NCI-H2107 treated with DMSO at 0.1 percent for 48 hours (cell line): ENCODE measurements around the gene ASAP2.
A peak's percentile ranks its signal among the peaks of the same experiment; 100 is the strongest.
"Not testable (repeated sequence)": the region's sequence is repeated elsewhere in the genome, so short reads cannot be mapped to it uniquely, and the experiment has no call there.

Experiments used
- DNase-seq: peaks from one replicate; lab custom pipeline; 2025; ENCODE audit not compliant: unreplicated experiment; lab: John Stamatoyannopoulos, UW

Gene ASAP2

DNA sequence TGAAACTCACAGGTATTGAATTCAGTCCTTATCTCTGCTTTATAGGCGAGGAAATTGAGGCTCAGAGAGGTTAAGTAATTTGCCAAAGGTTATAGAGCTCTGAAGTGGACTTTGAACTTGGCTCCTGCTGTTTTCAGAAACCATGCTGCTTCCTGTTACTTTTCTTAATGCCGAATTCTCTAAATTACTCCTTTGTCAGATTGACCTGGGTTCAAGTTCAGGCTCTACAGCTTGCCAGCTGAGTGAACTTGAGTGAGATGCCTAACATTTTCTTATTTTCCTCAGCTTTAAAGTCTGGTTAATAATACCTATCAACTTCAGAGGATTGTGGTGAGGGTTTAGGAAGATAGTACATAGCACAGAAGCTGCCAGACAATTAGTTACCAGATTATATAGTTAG is 3.4 kb downstream of the ASAP2 start:
- no peak for DNase-seq

DNA sequence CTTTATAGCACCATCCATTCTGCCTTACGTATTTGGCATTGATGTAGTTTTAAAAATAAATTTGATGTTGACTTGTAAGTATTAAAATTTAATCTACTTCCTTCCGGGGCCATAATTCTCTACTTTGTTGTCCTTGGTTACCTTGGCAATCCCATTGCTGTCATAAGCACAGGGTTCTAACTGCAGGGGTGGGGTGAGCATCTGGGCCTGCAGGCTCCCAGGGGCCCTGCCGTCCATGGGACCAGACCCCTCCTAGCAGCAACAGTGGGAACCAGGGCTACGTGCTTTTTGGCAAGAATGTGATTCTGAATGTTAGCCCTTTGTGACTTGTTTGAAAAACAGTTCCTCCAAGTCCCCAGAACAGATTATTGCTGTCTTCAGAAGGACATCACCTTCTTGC is 4.9 kb downstream of the ASAP2 start:
- no peak for DNase-seq

DNA sequence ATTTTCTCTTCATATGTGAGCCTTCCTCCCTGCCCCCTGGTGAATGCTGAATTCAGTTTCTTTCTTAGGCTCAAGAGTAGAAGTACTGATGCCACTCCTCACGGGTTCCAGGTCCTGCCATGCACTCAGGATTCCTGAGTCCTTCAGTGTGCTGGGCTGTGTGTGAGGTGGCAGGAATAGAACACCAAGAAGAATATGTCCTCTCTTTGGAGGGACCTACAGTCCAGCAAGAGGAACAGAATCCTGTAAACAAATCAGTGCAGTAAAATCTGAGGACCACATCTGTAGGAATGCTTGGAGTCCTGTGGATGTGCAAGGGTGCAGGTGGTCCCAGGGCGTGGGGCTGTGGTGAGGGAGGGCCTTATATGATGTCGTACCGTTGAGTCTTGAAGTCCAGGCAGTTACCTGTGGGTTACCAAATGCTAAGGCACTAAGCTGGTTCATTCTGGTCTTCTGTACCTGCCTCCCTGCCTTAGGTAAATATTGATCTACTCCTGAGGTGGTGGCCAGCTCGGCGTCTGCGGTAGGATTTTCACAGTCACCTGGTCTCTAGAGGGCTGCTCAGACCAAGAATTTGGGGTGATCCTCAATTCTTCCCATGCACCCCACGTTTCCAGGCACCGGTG is 5.5 kb downstream of the ASAP2 start:
- DNase-seq, result no peak

DNA sequence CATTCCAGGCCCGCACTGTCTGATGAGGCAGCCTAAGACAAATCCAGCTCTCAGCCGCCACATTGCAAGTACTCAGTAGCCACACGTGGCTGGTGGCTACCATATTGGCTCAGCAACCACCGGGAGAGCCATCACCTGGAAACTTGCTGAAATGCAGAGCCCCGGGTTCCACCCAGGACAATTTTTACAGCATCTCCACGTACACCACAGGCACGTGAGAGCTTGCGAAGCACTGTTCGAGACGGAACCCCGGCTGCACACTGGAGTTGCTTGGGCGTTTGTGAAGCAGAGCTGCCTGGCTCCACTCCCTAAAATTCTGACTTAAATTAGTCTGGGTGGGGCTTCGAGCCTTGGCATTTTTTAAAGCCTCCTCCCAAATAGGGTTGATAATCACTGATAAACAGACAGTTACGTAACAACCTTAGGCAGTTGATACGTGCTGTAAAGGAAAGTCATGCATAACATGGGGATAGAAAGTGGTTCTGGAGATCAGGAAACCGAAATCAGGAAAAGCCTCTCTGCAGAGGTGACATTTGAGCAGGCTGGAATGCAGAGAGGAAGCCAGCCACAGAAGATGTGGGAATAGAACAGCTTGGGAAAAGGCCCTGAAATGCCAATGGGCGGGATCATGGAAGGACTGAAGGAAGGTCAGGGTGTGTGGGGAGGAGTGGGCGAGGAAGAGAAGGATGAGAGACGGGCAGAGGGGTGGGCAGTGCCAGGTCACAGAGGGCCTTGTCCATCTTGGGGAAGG is 6.2 kb downstream of the ASAP2 start:
- no peak for DNase-seq

DNA sequence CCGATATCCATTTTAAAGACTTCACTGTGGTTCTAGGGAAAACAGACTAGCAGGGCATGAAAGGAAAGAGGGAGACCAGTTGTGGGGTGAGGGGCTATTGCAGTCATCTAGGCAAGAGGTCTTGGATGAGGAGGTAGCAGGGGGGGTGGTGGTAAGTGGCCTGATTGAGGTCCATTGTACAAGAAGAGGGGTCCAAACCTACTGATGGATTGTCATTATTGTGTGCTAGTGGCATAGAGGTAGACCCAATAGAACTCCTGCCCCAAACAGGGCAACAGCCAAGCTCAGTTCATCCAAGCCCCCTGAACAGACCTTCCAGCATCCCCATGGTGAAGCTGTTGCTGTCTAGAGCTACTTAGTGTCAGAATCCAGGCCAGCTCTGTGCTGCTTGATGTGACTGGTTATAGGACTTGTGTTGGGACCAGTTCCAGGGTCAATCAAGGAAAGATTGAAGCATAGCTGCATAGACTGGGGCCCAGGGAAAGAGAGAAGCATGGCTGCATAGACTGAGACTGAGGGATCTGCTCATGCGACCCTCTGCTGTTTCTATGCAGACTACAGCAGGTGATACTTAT is 7.0 kb downstream of the ASAP2 start:
- no peak for DNase-seq

DNA sequence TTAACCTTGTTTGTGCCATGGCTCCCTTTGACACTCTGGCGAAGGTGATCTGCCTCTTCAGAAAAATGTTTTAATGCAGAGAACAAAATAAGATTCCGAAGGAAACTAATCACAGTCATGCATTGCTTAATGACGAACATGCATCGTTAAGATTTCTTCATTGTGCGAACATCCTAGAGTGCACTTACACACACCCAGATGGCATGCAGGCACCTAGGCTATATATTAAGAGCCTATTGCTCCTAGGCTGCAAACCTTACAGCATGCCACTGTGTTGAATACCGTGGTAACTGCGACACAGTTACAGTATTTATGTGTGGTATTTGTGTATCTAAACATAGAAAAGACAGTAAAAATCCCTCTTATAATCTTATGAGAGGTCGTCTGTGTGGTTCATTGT is 8.3 kb downstream of the ASAP2 start:
- no peak for DNase-seq

DNA sequence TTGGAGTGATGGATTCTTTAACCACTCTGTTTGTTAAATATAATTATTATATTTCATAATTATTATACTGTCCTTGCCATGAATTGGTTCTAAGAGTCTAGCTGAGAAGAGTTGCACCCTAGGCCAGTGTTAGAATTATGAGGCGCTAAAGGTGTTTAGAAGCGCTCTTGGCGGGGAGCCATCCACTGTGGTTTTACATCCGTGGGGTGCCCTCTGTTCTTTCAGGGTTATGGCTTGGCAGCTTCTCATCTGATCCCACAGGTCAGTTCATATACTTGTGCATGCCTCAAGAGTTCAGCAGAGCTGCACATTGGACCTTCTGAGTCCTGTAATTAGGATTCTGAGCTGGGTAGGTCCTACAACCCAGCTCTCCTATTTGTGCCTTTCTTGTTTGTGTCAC is 9.1 kb downstream of the ASAP2 start:
- peak; percentile 77 for DNase-seq

DNA sequence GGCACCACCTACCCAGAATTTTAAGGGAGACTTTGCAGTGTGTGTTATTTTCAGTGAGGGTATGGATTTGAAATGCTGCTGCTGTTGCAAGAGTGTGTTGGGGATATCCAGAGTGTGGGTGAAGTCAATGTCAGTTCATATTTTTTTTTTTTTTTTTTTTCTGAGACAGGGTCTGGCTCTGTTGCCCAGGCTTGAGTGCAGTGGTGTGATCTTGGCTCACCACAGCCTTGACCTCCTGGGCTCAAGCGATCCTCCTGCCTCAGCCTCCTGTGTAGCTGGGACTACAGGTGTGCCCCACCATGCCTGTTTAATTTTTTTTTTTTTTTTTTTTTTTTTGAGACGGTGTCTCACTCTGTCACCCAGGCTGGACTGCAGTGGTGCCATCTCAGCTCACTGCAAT is 9.5 kb downstream of the ASAP2 start:
- DNase-seq, result not testable (repeated sequence)

DNA sequence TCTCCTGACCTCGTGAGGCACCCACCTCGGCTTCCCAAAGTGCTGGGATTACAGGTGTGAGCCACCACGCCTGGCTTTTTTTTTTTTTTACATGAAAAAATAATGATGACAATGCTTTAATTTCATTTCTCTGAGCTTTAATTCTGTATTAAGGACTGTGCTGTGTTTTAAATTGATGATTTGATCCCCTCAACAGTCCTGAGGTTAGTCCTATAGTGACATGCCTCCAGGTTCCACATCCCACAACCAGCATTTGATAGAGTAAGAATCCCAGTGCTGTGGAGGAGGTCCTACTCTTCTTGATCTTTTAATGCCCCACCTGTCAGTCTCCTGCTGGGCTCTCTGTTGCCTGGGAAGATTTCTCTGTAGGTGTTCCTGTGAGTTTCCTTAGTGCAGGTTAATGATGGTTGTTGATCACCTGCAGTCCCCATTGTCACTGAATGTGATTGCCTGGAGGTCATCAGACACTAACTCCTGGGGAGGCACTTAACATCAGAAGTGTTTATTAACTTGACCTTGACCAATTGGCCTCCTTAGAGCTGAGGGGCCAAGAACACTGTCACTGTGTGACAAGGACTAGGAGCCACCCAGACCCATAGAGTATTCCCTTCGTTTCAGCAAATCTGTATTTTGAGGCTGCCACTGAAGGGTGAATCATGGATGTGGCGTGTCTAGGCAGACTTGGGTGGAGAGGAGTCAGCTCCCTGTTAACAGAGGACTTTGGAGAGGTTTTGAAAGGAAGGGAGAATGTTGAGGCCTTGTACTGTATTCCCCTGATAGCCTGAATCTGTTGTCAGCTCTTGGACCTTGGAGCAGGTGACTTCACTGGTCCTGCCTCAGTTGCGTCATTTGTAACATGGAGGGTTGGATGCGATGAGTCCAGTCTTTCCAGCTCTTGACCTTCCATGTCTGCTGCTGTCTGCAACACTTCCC is 11.5 kb downstream of the ASAP2 start:
- peak; percentile 21 for DNase-seq

DNA sequence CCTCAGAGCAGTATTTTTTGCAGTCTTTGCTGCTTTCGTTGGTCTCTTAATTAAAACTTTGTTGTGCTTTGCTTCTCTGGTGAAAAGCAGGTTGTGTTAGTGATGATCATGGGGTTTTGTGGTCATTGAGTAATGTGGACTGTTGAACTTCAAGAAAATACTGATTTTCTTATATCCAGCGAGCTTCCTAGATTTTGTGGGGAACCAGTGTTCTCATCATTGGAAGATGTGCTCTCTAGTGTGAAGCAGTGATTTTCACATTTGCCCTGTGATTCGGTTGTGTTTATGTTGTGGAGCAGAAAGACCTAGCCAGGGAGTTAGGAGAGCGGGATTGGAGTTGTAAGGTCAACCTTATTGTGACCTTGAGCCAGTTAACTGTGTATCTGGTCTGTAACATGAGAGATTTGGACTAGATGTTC is 12.4 kb downstream of the ASAP2 start:
- DNase-seq, result no peak

DNA sequence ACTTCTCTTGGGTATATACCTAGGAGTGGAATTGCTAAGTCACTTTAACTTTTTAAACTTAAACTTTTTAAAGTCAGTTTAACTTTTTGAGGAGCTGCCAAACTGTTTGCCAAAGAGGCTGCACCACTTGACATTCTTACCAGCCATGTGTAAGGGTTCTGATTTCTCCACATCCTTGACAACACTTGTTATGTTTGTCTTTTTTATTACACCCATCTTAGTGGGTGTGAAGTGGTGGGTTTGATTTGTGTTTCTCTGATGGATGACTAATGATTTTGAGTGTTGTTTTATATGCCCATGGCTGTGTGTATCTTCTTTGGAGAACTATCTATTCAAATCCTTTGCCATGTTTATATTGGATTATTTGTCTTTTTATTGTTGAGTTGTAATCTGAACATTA is 13.6 kb downstream of the ASAP2 start:
- DNase-seq, result no peak

DNA sequence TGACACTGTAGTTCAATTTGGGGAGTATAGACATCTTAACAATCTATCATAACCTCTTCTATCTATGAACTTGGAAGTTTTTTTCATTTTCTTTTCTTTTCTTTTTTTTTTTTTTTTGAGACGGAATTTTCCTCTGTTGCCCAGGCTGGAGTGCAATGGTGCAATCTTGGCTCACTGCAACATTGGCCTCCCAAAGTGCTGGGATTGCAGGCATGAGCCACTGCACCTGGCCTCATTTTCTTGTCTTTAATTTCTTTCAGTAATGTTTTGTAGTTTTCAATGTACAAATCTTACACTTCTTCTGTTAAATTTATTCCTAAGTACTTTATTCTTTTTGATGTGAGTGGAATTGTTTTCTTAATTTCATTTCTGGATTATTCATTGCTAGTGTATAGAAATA is 14.6 kb downstream of the ASAP2 start:
- DNase-seq, result no peak

DNA sequence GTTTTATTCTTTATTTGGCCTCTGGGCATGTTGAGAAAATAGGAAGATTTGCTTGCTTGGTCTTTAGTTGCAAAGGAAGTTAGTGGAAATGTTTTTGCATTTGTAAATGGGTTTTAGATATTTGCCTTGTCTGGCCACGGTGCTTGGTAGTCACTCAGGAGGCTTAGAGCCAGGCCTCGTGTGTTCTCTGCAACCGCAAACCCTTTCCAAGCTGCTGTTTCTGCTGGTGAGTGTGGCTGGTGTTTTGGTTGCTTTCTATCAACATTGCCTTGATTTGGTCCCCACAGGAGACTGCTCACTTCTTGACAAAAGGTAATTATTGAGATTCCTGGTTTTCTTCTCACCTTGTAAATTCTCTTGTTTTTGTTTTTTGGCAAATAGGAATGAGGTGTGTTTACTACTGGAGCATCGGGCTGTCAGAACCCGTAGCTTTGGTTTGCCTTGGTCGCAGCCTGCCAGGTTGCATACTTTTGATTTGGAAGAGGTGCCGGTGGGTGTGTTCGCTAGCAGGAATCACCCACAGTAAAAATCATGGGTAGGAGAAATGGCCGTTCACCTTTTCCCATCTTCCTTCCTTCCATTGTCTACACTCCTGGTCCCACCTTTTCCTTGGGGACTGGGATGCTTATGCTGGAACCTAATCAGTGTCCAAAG is 15.8 kb downstream of the ASAP2 start:
- DNase-seq, result no peak

DNA sequence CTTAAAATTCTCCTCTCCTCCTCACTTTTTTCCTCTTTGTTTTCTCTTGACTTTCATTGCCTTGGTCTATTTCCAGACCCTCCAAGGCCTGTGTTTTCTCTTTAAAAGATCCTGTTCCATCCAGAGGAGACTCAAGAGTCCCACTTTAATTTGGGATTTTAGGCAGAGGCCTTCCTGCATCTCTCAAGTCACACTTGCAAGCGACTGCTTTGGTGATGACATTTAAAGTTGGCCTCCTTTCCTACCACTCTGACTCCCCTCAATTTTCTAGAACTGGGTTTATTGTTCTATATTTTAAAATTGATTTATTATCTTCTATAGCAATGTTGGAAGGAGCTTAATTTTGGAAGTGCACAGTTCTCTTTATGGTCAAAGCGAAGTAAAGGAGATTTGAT is 16.3 kb downstream of the ASAP2 start:
- DNase-seq, result no peak

DNA sequence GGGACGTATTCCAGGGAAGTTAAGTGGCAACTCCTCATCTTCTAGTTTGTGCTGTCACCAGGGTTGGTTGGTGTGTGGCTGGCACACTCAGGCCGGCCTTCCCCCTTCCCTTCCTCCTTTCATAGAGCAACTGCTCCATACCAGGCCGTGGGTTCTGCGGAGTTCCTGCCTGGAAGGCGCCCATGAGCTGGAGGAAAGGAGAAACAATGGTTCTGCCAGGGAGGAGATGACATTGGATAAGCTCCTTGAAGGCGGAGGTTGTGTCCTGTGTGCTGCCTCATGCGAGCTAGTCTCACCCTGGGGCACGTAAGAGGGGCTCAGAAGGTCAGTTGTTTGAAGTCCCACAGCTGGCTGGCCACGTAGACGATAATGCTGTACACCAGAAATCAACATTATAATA is 19.2 kb downstream of the ASAP2 start:
- DNase-seq, result no peak

DNA sequence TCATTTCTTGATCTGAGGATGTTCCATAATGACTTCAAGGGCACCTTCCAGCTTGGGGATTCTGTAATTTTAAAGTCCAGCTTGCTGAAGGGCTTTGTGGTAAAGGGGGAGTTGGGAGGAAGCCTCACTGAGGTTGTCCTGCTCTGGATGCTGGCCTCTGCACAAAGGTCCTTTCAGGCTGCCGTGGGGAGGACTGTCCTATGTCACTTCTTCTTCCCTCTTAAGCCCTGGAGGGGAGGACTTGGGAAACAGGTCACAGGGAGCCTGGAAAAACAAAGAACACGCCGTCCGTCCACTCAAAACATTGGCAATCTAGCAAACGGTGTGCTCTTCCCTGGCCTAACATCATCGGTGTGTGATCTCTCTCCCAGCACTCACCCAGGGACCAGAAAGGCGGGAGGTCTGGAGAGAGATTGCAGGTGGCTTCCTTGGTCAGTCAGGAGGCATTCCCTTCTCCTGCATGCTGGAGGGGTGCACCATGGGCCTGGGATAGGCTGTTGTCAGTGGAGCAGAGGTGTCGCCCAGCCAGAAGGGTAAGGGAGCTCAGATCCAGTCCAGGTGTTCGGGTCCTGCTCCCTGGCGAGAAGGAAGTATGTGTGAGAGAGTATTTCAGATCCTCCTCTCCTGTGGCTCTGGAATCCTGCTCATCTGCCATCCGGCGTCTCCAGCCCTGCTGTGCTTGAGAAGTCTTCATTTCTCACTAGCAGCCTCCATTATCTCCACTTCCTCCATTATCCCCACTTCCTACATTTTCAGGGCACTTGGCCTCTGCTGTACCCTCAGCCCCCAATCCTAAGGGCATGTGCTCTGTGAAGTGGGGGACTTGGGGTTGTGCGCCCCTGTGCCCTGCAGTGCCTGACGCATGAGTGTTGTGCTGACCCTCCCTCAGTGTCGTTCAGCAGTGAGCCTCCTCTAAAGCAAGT is 20.1 kb downstream of the ASAP2 start:
- DNase-seq, result no peak

DNA sequence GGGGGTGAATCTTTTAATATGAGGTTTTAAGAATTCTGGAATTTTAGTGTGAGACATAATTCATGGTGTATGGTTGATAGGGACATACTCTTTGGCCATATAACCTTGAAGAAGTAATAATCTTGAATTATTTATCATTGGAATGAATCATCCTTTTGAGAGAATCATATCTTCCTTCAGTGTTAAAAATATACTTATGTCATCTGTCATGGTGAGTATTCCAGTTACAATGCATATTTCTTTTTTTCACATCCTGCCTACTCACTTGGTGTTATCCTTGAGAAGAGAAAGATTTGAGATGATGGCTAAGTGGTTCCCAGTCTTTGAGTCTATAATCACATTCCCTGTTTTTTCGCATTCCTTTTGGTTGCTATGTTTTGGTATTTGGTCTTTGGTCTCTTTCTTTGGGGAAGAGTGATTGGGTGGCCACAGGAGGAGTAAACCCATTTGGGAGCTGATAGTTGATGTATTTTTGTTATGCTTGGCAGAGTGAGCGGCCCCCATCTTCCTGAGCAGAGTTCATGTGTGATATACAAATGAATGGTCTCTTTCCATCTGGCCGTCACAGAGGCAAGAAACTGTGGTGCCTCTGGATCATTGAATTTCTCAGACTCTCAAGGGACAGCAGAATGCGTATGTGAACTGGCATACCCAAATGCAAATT is 21.6 kb downstream of the ASAP2 start:
- DNase-seq, result no peak

DNA sequence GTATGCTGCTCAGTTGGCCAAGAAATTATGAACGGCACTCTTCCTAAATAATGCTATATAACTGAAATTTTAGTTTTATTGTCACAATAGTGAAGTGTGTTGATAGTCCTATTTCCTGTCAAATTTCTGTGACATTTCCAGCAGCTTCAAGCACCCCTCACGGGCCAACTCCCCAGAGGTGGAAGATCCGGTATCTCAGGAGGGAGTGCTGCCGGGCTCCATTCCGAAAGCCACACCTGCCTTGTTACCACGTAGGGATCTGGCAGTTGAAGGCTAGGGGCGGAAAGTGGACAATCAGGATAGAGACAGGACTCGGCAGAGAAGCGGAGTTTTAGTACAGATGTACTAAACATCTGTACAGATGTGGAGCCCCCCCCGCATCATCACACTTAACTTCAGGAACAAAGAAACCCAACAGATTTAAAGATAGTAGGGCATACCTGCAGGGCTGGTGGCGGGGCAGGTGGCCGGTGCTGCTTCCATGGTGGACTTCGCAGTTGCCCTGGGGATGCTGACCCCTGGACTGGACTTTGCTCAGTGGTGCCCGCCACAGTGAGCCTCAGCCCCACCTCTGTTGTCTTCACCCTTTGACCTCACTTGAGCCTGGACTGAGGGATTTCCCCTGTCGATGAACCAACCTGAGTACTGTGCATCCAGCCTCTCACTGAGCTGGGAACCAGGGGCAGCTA is 22.3 kb downstream of the ASAP2 start:
- DNase-seq, result no peak

DNA sequence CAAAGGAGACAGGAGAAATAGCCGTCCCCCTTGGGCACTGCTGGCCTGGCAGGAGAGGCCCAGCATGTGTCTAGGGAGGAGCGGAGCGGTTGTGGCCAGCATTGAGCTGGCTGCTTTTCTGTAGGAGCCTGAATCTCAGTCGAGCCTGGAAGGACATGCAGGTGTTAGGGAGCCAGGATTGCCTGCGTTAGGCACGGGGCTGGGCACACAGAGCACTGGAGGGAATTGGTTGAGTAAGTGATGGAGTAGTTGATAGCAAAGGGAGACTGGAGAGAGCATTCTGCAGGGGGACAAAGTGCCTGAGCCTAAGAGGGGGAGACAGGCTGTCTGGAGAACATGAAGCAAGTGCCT is 22.8 kb downstream of the ASAP2 start:
- no peak for DNase-seq
